Choroid plexus epithelial cell (primary cell): ENCODE measurements around the gene NDST3.
A peak's percentile ranks its signal among the peaks of the same experiment; 100 is the strongest.
"Not testable (repeated sequence)": the region's sequence is repeated elsewhere in the genome, so short reads cannot be mapped to it uniquely, and the experiment has no call there.

Source experiments
- DNase-seq: peaks from one replicate; pipeline ENCODE4 v3.0.0-alpha.2; 2010; ENCODE audit warnings: low read depth
- H3K4me3 ChIP-seq: 2 replicates; pipeline ENCODE4 v1.5.1; 2011; ENCODE audit warnings: low read depth, mild to moderate bottlenecking, control low read depth, low read length, moderate library complexity
- CTCF ChIP-seq: conservative IDR thresholded peaks from 2 replicates; pipeline ENCODE4 v1.5.1; 2011; ENCODE audit warnings: low read depth, mild to moderate bottlenecking, control low read depth, inconsistent platforms, low read length, moderate library complexity

NDST3 gene

GRCh38 chr4:118264096-118264495 lies 229.8 kb downstream of the NDST3 start:
- no peak overlapping the region for H3K4me3 ChIP-seq
- DNase-seq: no peak
- TF ChIP-seq CTCF: no peak

- H3K4me3 ChIP-seq: peak overlapping the region; percentile 59
- no peak for TF ChIP-seq CTCF
- peak; percentile 28 for DNase-seq
Measured at GRCh38 chr4:118265312-118266144, 231.2 kb downstream of the NDST3 start.

GRCh38 chr4:118266145-118266496 lies 231.8 kb downstream of the NDST3 start:
- DNase-seq, H3K4me3 ChIP-seq: not testable (repeated sequence)

- no peak for TF ChIP-seq CTCF
- no peak for DNase-seq
- H3K4me3 ChIP-seq: no peak overlapping the region
Measured at GRCh38 chr4:118268780-118269179, 234.5 kb downstream of the NDST3 start.

GRCh38 chr4:118270492-118270891 lies 236.2 kb downstream of the NDST3 start:
- TF ChIP-seq CTCF: peak; percentile 46
- peak; percentile 80 for DNase-seq
- no peak overlapping the region for H3K4me3 ChIP-seq

GRCh38 chr4:118271788-118272187 lies 237.5 kb downstream of the NDST3 start:
- DNase-seq: no peak
- TF ChIP-seq CTCF: no peak
- H3K4me3 ChIP-seq: no peak overlapping the region

GRCh38 chr4:118273642-118274041 lies 239.4 kb downstream of the NDST3 start:
- no peak overlapping the region for H3K4me3 ChIP-seq
- no peak for TF ChIP-seq CTCF
- no peak for DNase-seq
